Esophagus squamous epithelium (tissue), 5 donors: ENCODE data around the gene SETBP1. TPM values are rescaled to one million over a fixed set of nuclear protein-coding genes. Genes with fewer than 3 reads are reported as not detected.

Source experiments
- DNase-seq: peaks from one replicate; lab custom pipeline; 2025; lab: John Stamatoyannopoulos, UW
- H3K27ac ChIP-seq, 4 donors: fragments of 200-600 bp; sonication (generic); one replicate each; pipeline ENCODE4 v1.5.1; 2016 to 2019; ENCODE audit warnings: mild to moderate bottlenecking in 1 of 4
- H3K27me3 ChIP-seq, 4 donors: fragments of 200-600 bp; sonication (generic); 1 replicate in 3 of 4; 2 replicates in 1 of 4; pipeline versions ENCODE4 v1.5.1 to v1.6.0; 2017 to 2021; ENCODE audit warnings: antibody characterized with exemption in 1 of 4
- H3K36me3 ChIP-seq, 3 donors: fragments of 200-600 bp; sonication (generic); one replicate each; pipeline ENCODE4 v1.5.1; 2016 to 2019
- H3K4me1 ChIP-seq, 3 donors: fragments of 200-600 bp; sonication (generic); one replicate each; pipeline ENCODE4 v1.5.1; 2017 to 2019
- H3K4me3 ChIP-seq, 4 donors: fragments of 200-600 bp; sonication (generic); 1 replicate in 3 of 4; 2 replicates in 1 of 4; pipeline ENCODE4 v1.5.1; 2016 to 2019; ENCODE audit warnings: mild to moderate bottlenecking in 2 of 4, moderate library complexity in 1 of 4
- H3K9me3 ChIP-seq, 3 donors: fragments of 200-600 bp; sonication (generic); one replicate each; pipeline ENCODE4 v1.5.1; 2016 to 2019
- CTCF ChIP-seq, 6 experiments: fragments of 450-650 bp in 4 of 6; fragments of 200-600 bp in 2 of 6; sonication (generic) in 2 of 6; IDR thresholded peaks; one replicate each; pipeline ENCODE4 v1.5.1; 2016 to 2019; ENCODE audit warnings: antibody characterized with exemption in 6 of 6, mild to moderate bottlenecking in 4 of 6, moderate library complexity in 4 of 6
- POLR2A ChIP-seq, 4 donors: fragments of 450-650 bp; IDR thresholded peaks; one replicate each; pipeline ENCODE4 v1.6.1; 2017; ENCODE audit warnings: antibody characterized with exemption in 4 of 4, mild to moderate bottlenecking in 4 of 4, moderate library complexity in 3 of 4
- WGBS, 2 donors: methylation state at CpG; one replicate each; pipeline ENCODE4 v1.1.5; 2018; 5-methylcytosine and 5-hydroxymethylcytosine counted together
- intact Hi-C: fragments of 100-400 bp; cut with DNase I; formaldehyde crosslinking; loops from one replicate; pipeline ENCODE4 v1.15.0; 2022
- total RNA-seq, 4 donors: library from RNA; depleted of rRNA; stranded (reverse); fragments of >200 nt; gene quantifications; one replicate each; pipeline ENCODE4 v1.1.0, GENCODE V29; 2016
- donor health status: DM: yes; HTN: yes; CAD: no.

Gene SETBP1
- total RNA-seq, 4 donors from 2014 or later, result 2.6 to 18.5 (median 6.4) TPM

- no peaks in the 10 kb centered on the region for H3K9me3 ChIP-seq
- no peak overlapping the region for H3K4me3 ChIP-seq
- intact Hi-C loops, result no loop called here
- DNase-seq, result no peak
- H3K4me1 ChIP-seq, result peaks cover 0 to 14% (median 0%) of the 10 kb centered on the region in 3 donors
- WGBS, 2 donors, result 81 to 89% methylated on average over 2 of the region's 2 CpGs
- H3K27ac ChIP-seq, result no peak overlapping the region
- no peak for TF ChIP-seq CTCF (IDR thresholded peaks at IDR 0.05)
- TF ChIP-seq POLR2A (IDR thresholded peaks at IDR 0.05), result no peak
- H3K36me3 ChIP-seq, result peaks cover 0 to 5% (median 0%) of the 10 kb centered on the region in 3 donors
- no peaks in the 10 kb centered on the region for H3K27me3 ChIP-seq
These were observed 387.9 kb downstream of the SETBP1 start for GRCh38 chr18:45068400-45069094.

GRCh38 chr18:45069546-45069945 is 388.9 kb downstream of the SETBP1 start:
- TF ChIP-seq POLR2A (IDR thresholded peaks at IDR 0.05) (no peak), CTCF (IDR thresholded peaks at IDR 0.05) (no peak)
- no peak overlapping the region for H3K4me3 ChIP-seq
- intact Hi-C loops, result no loop called here
- DNase-seq, result no peak
- no peaks in the 10 kb centered on the region for H3K36me3 ChIP-seq
- no peaks in the 10 kb centered on the region for H3K27me3 ChIP-seq
- H3K9me3 ChIP-seq, result no peaks in the 10 kb centered on the region
- 77 to 93% methylated on average over 1 of the region's 1 CpG for WGBS, 2 donors
- H3K4me1 ChIP-seq, result peaks cover 0 to 14% (median 0%) of the 10 kb centered on the region in 3 donors
- H3K27ac ChIP-seq, result no peak overlapping the region

GRCh38 chr18:45071956-45072355 is 391.3 kb downstream of the SETBP1 start:
- intact Hi-C loops, result no loop called here
- 70% methylated on average over 3 of the region's 3 CpGs for WGBS, 2 donors
- H3K36me3 ChIP-seq, result no peaks in the 10 kb centered on the region

GRCh38 chr18:45073556-45073955 is 392.9 kb downstream of the SETBP1 start:
- no peaks in the 10 kb centered on the region for H3K27me3 ChIP-seq
- H3K36me3 ChIP-seq, result no peaks in the 10 kb centered on the region
- no peak overlapping the region for H3K27ac ChIP-seq
- no peaks in the 10 kb centered on the region for H3K9me3 ChIP-seq
- H3K4me3 ChIP-seq, result no peak overlapping the region
- no peak for DNase-seq
- no peak for TF ChIP-seq CTCF (IDR thresholded peaks at IDR 0.05)
- no peak for TF ChIP-seq POLR2A (IDR thresholded peaks at IDR 0.05)
- no peaks in the 10 kb centered on the region for H3K4me1 ChIP-seq
- intact Hi-C loops, result no loop called here

More at GRCh38 chr18:45071956-45072355, 391.3 kb downstream of the SETBP1 start:
- no peak overlapping the region for H3K4me3 ChIP-seq
- H3K27ac ChIP-seq, result no peak overlapping the region
- H3K9me3 ChIP-seq, result no peaks in the 10 kb centered on the region
- TF ChIP-seq POLR2A (IDR thresholded peaks at IDR 0.05), result no peak
- TF ChIP-seq CTCF (IDR thresholded peaks at IDR 0.05), result no peak
- DNase-seq, result no peak
- no peaks in the 10 kb centered on the region for H3K27me3 ChIP-seq
- H3K4me1 ChIP-seq, result peaks cover 0 to 5% (median 0%) of the 10 kb centered on the region in 3 donors

- intact Hi-C loops, result no loop called here
- DNase-seq, result no peak
- Histone ChIP-seq H3K9me3 (no peaks in the 10 kb centered on the region), H3K4me1 (no peaks in the 10 kb centered on the region), H3K36me3 (no peaks in the 10 kb centered on the region), H3K27me3 (no peaks in the 10 kb centered on the region), H3K4me3 (no peak overlapping the region), H3K27ac (no peak overlapping the region)
- TF ChIP-seq CTCF (IDR thresholded peaks at IDR 0.05) (no peak), POLR2A (IDR thresholded peaks at IDR 0.05) (no peak)
- 58 to 73% methylated on average over 4 to 6 of the region's 6 CpGs for WGBS, 2 donors
These were observed 401.0 kb downstream of the SETBP1 start for GRCh38 chr18:45081566-45082181.
